ENCODE results near the gene CDHR3. TPM values are rescaled to one million over a fixed set of nuclear protein-coding genes. Genes with fewer than 3 reads are reported as not detected.

CDHR3 gene
- polyA plus RNA-seq, 3 donors: 1.5 to 6.4 (median 2.8) TPM

GRCh38 chr7:106036004-106036403 lies 72.9 kb downstream of the CDHR3 start:
- H3K27ac ChIP-seq (ENCODE audit: low read depth, low read length): no peak overlapping the region
- WGBS, 3 donors: 79 to 94% (median 93%) methylated on average over 6 of the region's 6 CpGs

GRCh38 chr7:106037489-106038176 lies 74.6 kb downstream of the CDHR3 start:
- no peak overlapping the region for H3K27ac ChIP-seq (ENCODE audit: low read depth, low read length)
- WGBS, 3 donors: 64 to 94% (median 88%) methylated on average over 7 of the region's 7 CpGs

GRCh38 chr7:106038289-106038688 lies 75.2 kb downstream of the CDHR3 start:
- 91 to 94% (median 92%) methylated on average over 5 of the region's 5 CpGs for WGBS, 3 donors
- H3K27ac ChIP-seq (ENCODE audit: low read depth, low read length): no peak overlapping the region

- WGBS, 3 donors: 69 to 85% (median 77%) methylated on average over 12 of the region's 12 CpGs
- no peak overlapping the region for H3K27ac ChIP-seq (ENCODE audit: low read depth, low read length)
Measured at GRCh38 chr7:106038916-106039315, 75.9 kb downstream of the CDHR3 start.

- no peak overlapping the region for H3K27ac ChIP-seq (ENCODE audit: low read depth, low read length)
- 72 to 88% (median 84%) methylated on average over 13 of the region's 13 CpGs for WGBS, 3 donors
Measured at GRCh38 chr7:106039486-106040060, 76.5 kb downstream of the CDHR3 start.

GRCh38 chr7:106041140-106041717 lies 78.2 kb downstream of the CDHR3 start:
- no peak overlapping the region for H3K27ac ChIP-seq (ENCODE audit: low read depth, low read length)
- WGBS, 3 donors: 45 to 59% (median 53%) methylated on average over 6 of the region's 6 CpGs

GRCh38 chr7:106042196-106042611 lies 79.1 kb downstream of the CDHR3 start:
- 87 to 90% (median 89%) methylated on average over 4 of the region's 4 CpGs for WGBS, 3 donors
- no peak overlapping the region for H3K27ac ChIP-seq (ENCODE audit: low read depth, low read length)

GRCh38 chr7:106045139-106045538 lies 82.1 kb downstream of the CDHR3 start:
- no peak overlapping the region for H3K27ac ChIP-seq (ENCODE audit: low read depth, low read length)
- WGBS, 3 donors: 53 to 83% (median 81%) methylated on average over 2 of the region's 2 CpGs

GRCh38 chr7:106045586-106045985 lies 82.5 kb downstream of the CDHR3 start:
- 73 to 78% (median 75%) methylated on average over 1 of the region's 1 CpG for WGBS, 3 donors
- no peak overlapping the region for H3K27ac ChIP-seq (ENCODE audit: low read depth, low read length)

GRCh38 chr7:106047184-106047583 lies 84.1 kb downstream of the CDHR3 start:
- no peak overlapping the region for H3K27ac ChIP-seq (ENCODE audit: low read depth, low read length)
- 71 to 88% (median 82%) methylated on average over 5 of the region's 5 CpGs for WGBS, 3 donors

GRCh38 chr7:106047818-106048705 lies 85.0 kb downstream of the CDHR3 start:
- 80 to 91% (median 89%) methylated on average over 10 of the region's 10 CpGs for WGBS, 3 donors
- no peak overlapping the region for H3K27ac ChIP-seq (ENCODE audit: low read depth, low read length)

- whole genome bisulfite sequencing, 3 donors: 91 to 100% (median 95%) methylated on average over 2 of the region's 2 CpGs
- no peak overlapping the region for H3K27ac ChIP-seq (ENCODE audit: low read depth, low read length)
Measured at GRCh38 chr7:106048706-106049020, 85.6 kb downstream of the CDHR3 start.

- 85 to 90% (median 88%) methylated on average over 9 of the region's 9 CpGs for WGBS, 3 donors
- no peak overlapping the region for H3K27ac ChIP-seq (ENCODE audit: low read depth, low read length)
Measured at GRCh38 chr7:106049139-106049752, 86.2 kb downstream of the CDHR3 start.

GRCh38 chr7:106050002-106050745 lies 87.1 kb downstream of the CDHR3 start:
- 64 to 79% (median 76%) methylated on average over 13 of the region's 13 CpGs for WGBS, 3 donors
- no peak overlapping the region for H3K27ac ChIP-seq (ENCODE audit: low read depth, low read length)

GRCh38 chr7:106050746-106051117 lies 87.7 kb downstream of the CDHR3 start:
- no peak overlapping the region for H3K27ac ChIP-seq (ENCODE audit: low read depth, low read length)
- WGBS, 3 donors: 70 to 76% (median 73%) methylated on average over 5 of the region's 5 CpGs

GRCh38 chr7:106052681-106053080 lies 89.6 kb downstream of the CDHR3 start:
- WGBS, 3 donors: 76 to 92% (median 92%) methylated on average over 2 of the region's 2 CpGs
- H3K27ac ChIP-seq (ENCODE audit: low read depth, low read length): no peak overlapping the region

GRCh38 chr7:106053109-106053508 lies 90.0 kb downstream of the CDHR3 start:
- no peak overlapping the region for H3K27ac ChIP-seq (ENCODE audit: low read depth, low read length)
- WGBS, 3 donors: 82 to 93% (median 90%) methylated on average over 5 of the region's 5 CpGs
